Measurements from ENCODE around the gene OBP2A. TPM values are rescaled to one million over a fixed set of nuclear protein-coding genes. Genes with fewer than 3 reads are reported as not detected.

The OBP2A gene
- total RNA-seq, 1 donor from 2014 or later, result not detected

DNA sequence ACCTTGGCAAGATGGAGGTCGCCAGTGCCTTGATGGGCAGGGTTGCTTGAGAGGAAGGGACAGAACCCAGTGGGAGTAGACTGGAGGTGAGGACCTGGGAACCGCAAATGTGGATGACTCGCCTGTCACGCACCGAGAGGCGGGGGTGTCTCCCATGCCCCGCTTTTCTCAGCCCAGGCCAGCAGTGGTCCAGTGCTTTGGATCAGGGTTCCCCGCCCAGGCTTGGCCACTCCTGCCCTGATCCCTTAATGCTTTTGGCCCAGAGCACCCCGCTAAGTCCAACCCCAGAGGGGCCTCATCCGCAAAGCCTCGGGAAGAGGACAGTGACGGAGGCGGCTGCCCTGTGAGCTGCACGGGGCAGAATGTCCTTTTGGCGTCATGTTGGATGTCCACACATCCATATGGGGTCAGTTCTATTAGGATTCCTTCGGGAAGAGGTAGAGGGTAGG, 43.0 kb upstream of the OBP2A start:
- no peak overlapping the region for H3K4me2 ChIP-seq (ENCODE audit: low read length)
- Mint-ChIP-seq H3K27ac (ENCODE audit: unreplicated experiment) (no peak overlapping the region), H3K27me3 (ENCODE audit: low read depth, unreplicated experiment) (no peaks in the 10 kb centered on the region), H3K4me1 (ENCODE audit: low read depth, unreplicated experiment) (peaks cover 7% of the 10 kb centered on the region), H3K9me3 (ENCODE audit: unreplicated experiment) (peaks cover under 1% of the 10 kb centered on the region), H3K36me3 (ENCODE audit: low read depth, unreplicated experiment) (peaks cover 11% of the 10 kb centered on the region), H3K4me3 (ENCODE audit: unreplicated experiment) (peak overlapping the region; percentile 89)
- no peaks in the 10 kb centered on the region for H3K36me3 ChIP-seq (ENCODE audit: insufficient read depth, low read length)
- H2AFZ ChIP-seq (ENCODE audit: low read depth, low read length), result no peak overlapping the region
- H4K20me1 ChIP-seq (ENCODE audit: insufficient read depth, low read length), result peaks cover 41% of the 10 kb centered on the region
- H3K27ac ChIP-seq (ENCODE audit: low read depth, low read length), result no peak overlapping the region
- peaks cover 27% of the 10 kb centered on the region for H3K79me2 ChIP-seq (ENCODE audit: insufficient read depth, low read length)
- H3K9ac ChIP-seq (ENCODE audit: low read length), result no peak overlapping the region
- DNase-seq (ENCODE audit: low read depth), result no peak
- H3K9me3 ChIP-seq (ENCODE audit: insufficient read depth, low read depth, low read length), result no peaks in the 10 kb centered on the region
- no peak for FAIRE-seq
- H3K4me1 ChIP-seq (ENCODE audit: insufficient read depth, low read length), result peaks cover 14% of the 10 kb centered on the region
- TF ChIP-seq, protein P1, sequence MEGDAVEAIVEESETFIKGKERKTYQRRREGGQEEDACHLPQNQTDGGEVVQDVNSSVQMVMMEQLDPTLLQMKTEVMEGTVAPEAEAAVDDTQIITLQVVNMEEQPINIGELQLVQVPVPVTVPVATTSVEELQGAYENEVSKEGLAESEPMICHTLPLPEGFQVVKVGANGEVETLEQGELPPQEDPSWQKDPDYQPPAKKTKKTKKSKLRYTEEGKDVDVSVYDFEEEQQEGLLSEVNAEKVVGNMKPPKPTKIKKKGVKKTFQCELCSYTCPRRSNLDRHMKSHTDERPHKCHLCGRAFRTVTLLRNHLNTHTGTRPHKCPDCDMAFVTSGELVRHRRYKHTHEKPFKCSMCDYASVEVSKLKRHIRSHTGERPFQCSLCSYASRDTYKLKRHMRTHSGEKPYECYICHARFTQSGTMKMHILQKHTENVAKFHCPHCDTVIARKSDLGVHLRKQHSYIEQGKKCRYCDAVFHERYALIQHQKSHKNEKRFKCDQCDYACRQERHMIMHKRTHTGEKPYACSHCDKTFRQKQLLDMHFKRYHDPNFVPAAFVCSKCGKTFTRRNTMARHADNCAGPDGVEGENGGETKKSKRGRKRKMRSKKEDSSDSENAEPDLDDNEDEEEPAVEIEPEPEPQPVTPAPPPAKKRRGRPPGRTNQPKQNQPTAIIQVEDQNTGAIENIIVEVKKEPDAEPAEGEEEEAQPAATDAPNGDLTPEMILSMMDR (IDR thresholded peaks at IDR 0.05; ENCODE audit: insufficient read depth, low read depth, low read length), result no peak
- TF ChIP-seq EZH2 (IDR thresholded peaks at IDR 0.05; ENCODE audit: insufficient read depth, low read length), result no peak
- no peak overlapping the region for H3K4me3 ChIP-seq (ENCODE audit: insufficient read depth, low read depth, low read length)
- H3K27me3 ChIP-seq (ENCODE audit: insufficient read depth, low read length), result no peaks in the 10 kb centered on the region

DNA sequence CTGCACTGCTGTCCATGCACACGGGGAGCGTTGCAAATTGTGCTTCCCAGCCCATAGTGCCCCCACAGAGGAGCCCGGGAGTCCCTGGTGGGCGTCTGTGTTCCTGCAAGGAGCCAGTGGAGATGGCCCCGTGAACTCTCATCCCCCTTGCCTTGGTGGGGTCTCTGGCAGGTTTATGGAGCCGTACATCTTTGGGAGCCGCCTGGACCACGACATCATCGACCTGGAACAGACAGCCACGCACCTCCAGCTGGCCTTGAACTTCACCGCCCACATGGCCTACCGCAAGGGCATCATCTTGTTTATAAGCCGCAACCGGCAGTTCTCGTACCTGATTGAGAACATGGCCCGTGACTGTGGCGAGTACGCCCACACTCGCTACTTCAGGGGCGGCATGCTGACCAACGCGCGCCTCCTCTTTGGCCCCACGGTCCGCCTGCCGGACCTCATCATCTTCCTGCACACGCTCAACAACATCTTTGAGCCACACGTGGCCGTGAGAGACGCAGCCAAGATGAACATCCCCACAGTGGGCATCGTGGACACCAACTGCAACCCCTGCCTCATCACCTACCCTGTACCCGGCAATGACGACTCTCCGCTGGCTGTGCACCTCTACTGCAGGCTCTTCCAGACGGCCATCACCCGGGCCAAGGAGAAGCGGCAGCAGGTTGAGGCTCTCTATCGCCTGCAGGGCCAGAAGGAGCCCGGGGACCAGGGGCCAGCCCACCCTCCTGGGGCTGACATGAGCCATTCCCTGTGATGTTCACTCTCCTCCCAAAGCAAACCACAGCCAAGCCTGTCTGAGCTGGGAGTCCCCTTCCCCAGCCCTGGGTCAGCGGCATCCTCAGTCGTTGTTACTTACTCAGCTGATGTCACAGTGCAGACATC, 42.3 kb upstream of the OBP2A start:
- H3K27me3 ChIP-seq (ENCODE audit: insufficient read depth, low read length), result no peaks in the 10 kb centered on the region
- no peak overlapping the region for H3K4me2 ChIP-seq (ENCODE audit: low read length)
- no peak for TF ChIP-seq EZH2 (IDR thresholded peaks at IDR 0.05; ENCODE audit: insufficient read depth, low read length)
- TF ChIP-seq, protein P1 (IDR thresholded peaks at IDR 0.05; ENCODE audit: insufficient read depth, low read depth, low read length), result no peak
- Mint-ChIP-seq H3K36me3 (ENCODE audit: low read depth, unreplicated experiment) (peaks cover 11% of the 10 kb centered on the region), H3K4me3 (ENCODE audit: unreplicated experiment) (no peak overlapping the region), H3K27me3 (ENCODE audit: low read depth, unreplicated experiment) (no peaks in the 10 kb centered on the region), H3K9me3 (ENCODE audit: unreplicated experiment) (peaks cover 3% of the 10 kb centered on the region), H3K4me1 (ENCODE audit: low read depth, unreplicated experiment) (peaks cover 7% of the 10 kb centered on the region), H3K27ac (ENCODE audit: unreplicated experiment) (no peak overlapping the region)
- no peak overlapping the region for H3K9ac ChIP-seq (ENCODE audit: low read length)
- no peak overlapping the region for H2AFZ ChIP-seq (ENCODE audit: low read depth, low read length)
- no peaks in the 10 kb centered on the region for H3K36me3 ChIP-seq (ENCODE audit: insufficient read depth, low read length)
- H3K4me1 ChIP-seq (ENCODE audit: insufficient read depth, low read length), result peaks cover 14% of the 10 kb centered on the region
- peaks cover 41% of the 10 kb centered on the region for H4K20me1 ChIP-seq (ENCODE audit: insufficient read depth, low read length)
- FAIRE-seq, result no peak
- H3K9me3 ChIP-seq (ENCODE audit: insufficient read depth, low read depth, low read length), result no peaks in the 10 kb centered on the region
- no peak overlapping the region for H3K4me3 ChIP-seq (ENCODE audit: insufficient read depth, low read depth, low read length)
- H3K79me2 ChIP-seq (ENCODE audit: insufficient read depth, low read length), result peaks cover 27% of the 10 kb centered on the region
- no peak overlapping the region for H3K27ac ChIP-seq (ENCODE audit: low read depth, low read length)
- no peak for DNase-seq (ENCODE audit: low read depth)
